Endothelial cell of umbilical vein (primary cell): ENCODE results near the gene FAM83D. TPM values are rescaled to one million over a fixed set of nuclear protein-coding genes. Genes with fewer than 3 reads are reported as not detected.

ENCODE experiments used
- BruUV-seq: library from RNA; stranded (reverse); fragments of 400-500 nt; replicated peaks from 2 replicates; lab custom pipeline; 2021; lab: Mats Ljungman, UMichigan
- CTCF ChIA-PET: fragments of 300-600, 350-600 bp; sonication (Branson Sonifier 250); formaldehyde crosslinking; loops from one replicate; lab custom pipeline; 2021; ENCODE audit warnings: antibody characterized with exemption, inconsistent platforms; lab: Charles Lee
- POLR2A ChIA-PET: fragments of 300-600, 350-600 bp; sonication (Branson Sonifier 250); formaldehyde crosslinking; loops from one replicate; lab custom pipeline; 2021; ENCODE audit warnings: antibody characterized with exemption, inconsistent platforms; lab: Charles Lee
- DNase-seq: peaks from one replicate; pipeline ENCODE4 v3.0.0-alpha.2; 2011; ENCODE audit warnings: low read depth, low spot score
- FAIRE-seq: peaks from 2 replicates; lab custom pipeline; 2011; peaks lifted over from hg19 to GRCh38; lab: Jason Lieb, UNC
- H2AFZ ChIP-seq: 2 replicates; pipeline ENCODE4 v1.6.0; 2012; ENCODE audit warnings: low read depth, low read length, control low read depth, inconsistent platforms
- H3K27ac ChIP-seq: 2 replicates; pipeline ENCODE4 v1.5.1; 2011; ENCODE audit warnings: low read depth, mild to moderate bottlenecking, control low read depth, low read length, moderate library complexity; ENCODE audit not compliant: insufficient read depth
- H3K27me3 ChIP-seq, 2 experiments: 2 replicates each; pipeline versions ENCODE4 v1.6.0 to v1.6.1; 2011; ENCODE audit warnings: low read length in 2 of 2, mixed read lengths in 1 of 2; ENCODE audit not compliant: control insufficient read depth in 2 of 2, insufficient read depth in 2 of 2
- H3K36me3 ChIP-seq, 2 experiments: 2 replicates in 1 of 2; 3 replicates in 1 of 2; pipeline ENCODE4 v1.5.1; 2011; ENCODE audit warnings: low read length in 2 of 2, mild to moderate bottlenecking in 1 of 2, moderate library complexity in 1 of 2; ENCODE audit not compliant: control insufficient read depth in 2 of 2, insufficient read depth in 2 of 2; ENCODE audit errors: extremely low read depth in 1 of 2
- H3K4me1 ChIP-seq: 3 replicates; pipeline ENCODE4 v1.5.1; 2011; ENCODE audit warnings: mild to moderate bottlenecking, low read length; ENCODE audit not compliant: control insufficient read depth, insufficient read depth; ENCODE audit errors: extremely low read depth
- H3K4me2 ChIP-seq: 2 replicates; pipeline ENCODE4 v1.6.1; 2011; ENCODE audit warnings: low read length, control low read depth, mixed read lengths; ENCODE audit not compliant: insufficient read depth
- H3K4me3 ChIP-seq, 3 experiments: fragments of 200-600 bp in 1 of 3; sonication (generic), shearing (Covaris generic) in 1 of 3; replicated peaks in 1 of 3; 2 replicates each; pipeline ENCODE4 v1.5.1; 2011 to 2016; ENCODE audit warnings: control low read depth in 3 of 3, low read length in 3 of 3, mild to moderate bottlenecking in 2 of 3, inconsistent platforms in 1 of 3, low read depth in 1 of 3, moderate library complexity in 1 of 3; ENCODE audit not compliant: insufficient read depth in 1 of 3
- H3K79me2 ChIP-seq: 2 replicates; pipeline ENCODE4 v1.6.0; 2012; ENCODE audit warnings: low read length, inconsistent platforms; ENCODE audit not compliant: control insufficient read depth, insufficient read depth
- H3K9ac ChIP-seq: replicated peaks from 2 replicates; pipeline ENCODE3; 2011; ENCODE audit warnings: low read length, control low read depth; ENCODE audit not compliant: insufficient read depth; ENCODE audit errors: extremely low read depth
- H3K9me1 ChIP-seq: replicated peaks from 3 replicates; pipeline ENCODE4 v1.6.0; 2011; ENCODE audit warnings: mild to moderate bottlenecking, low read length; ENCODE audit not compliant: control insufficient read depth, insufficient read depth; ENCODE audit errors: extremely low read depth
- H3K9me3 ChIP-seq: replicated peaks from 2 replicates; pipeline ENCODE4 v1.5.1; 2012; ENCODE audit warnings: low read length, inconsistent platforms; ENCODE audit not compliant: control insufficient read depth, insufficient read depth
- H4K20me1 ChIP-seq: replicated peaks from 2 replicates; pipeline ENCODE3; 2011; ENCODE audit warnings: mild to moderate bottlenecking, low read length; ENCODE audit not compliant: control insufficient read depth, insufficient read depth; ENCODE audit errors: extremely low read depth
- EZH2 ChIP-seq: IDR thresholded peaks from 2 replicates; pipeline ENCODE4 v1.6.1; 2012; ENCODE audit warnings: borderline replicate concordance, low read depth, mild to moderate bottlenecking, moderate library complexity, low read length, inconsistent platforms; ENCODE audit not compliant: severe bottlenecking
- FOS ChIP-seq: IDR thresholded peaks from 2 replicates; pipeline ENCODE4 v1.6.1; 2011; ENCODE audit warnings: mild to moderate bottlenecking, low read length, moderate library complexity, borderline replicate concordance; ENCODE audit not compliant: insufficient read depth
- GATA2 ChIP-seq: IDR thresholded peaks from 2 replicates; pipeline ENCODE4 v1.7.0; 2011; ENCODE audit warnings: low read depth, mild to moderate bottlenecking, moderate library complexity, mixed read lengths, low read length; ENCODE audit not compliant: insufficient read length, insufficient read depth
- JUN ChIP-seq: IDR thresholded peaks from 2 replicates; pipeline ENCODE4 v1.6.1; 2011; ENCODE audit warnings: borderline replicate concordance, low read depth; ENCODE audit not compliant: insufficient read length, insufficient read depth
- MYC ChIP-seq: IDR thresholded peaks from one replicate; pipeline ENCODE4 v1.6.1; 2011; ENCODE audit warnings: mild to moderate bottlenecking, low read depth, low read length
- POLR2A ChIP-seq: IDR thresholded peaks from 2 replicates; pipeline ENCODE4 v1.6.1; 2012; ENCODE audit warnings: low read depth, mild to moderate bottlenecking, control low read depth, low read length
- POLR2AphosphoS5 ChIP-seq: IDR thresholded peaks from 2 replicates; pipeline ENCODE4 v1.6.1; 2012; ENCODE audit warnings: low read depth, mild to moderate bottlenecking, control low read depth, low read length, moderate library complexity; ENCODE audit not compliant: insufficient read depth
- dilution Hi-C: fragments of 300-500 bp; cut with MboI; formaldehyde crosslinking; loops from one replicate; pipeline ENCODE4 v1.15.0; 2019; ENCODE audit warnings: low sequenced_read_pairs; ENCODE audit not compliant: extremely low pct_ligation_motif_present
- intact Hi-C: fragments of 100-400 bp; cut with micrococcal nuclease; formaldehyde crosslinking; loops from one replicate; pipeline ENCODE4 v1.10.0; 2022
- polyA plus RNA-seq, 4 experiments: library from polyadenylated mRNA; depleted of rRNA in 3 of 4; stranded (reverse) in 3 of 4; unstranded in 1 of 4; fragments of >200 nt; gene quantifications; 2 replicates each; pipeline versions ENCODE4 v1.2.1 to v1.2.3, GENCODE V29; 2011 to 2012; ENCODE audit warnings: missing spikeins in 1 of 4
- total RNA-seq: library from RNA; stranded (reverse); gene quantifications from 2 replicates; pipeline ENCODE4 v1.2.3, GENCODE V29; 2021
- TF ChIP-seq, protein P1 (sequence below), 2 donors: IDR thresholded peaks; 1 replicate in 1 of 2; 2 replicates in 1 of 2; pipeline ENCODE4 v1.5.1; 2011; ENCODE audit warnings: low read length in 2 of 2, mild to moderate bottlenecking in 2 of 2, moderate library complexity in 2 of 2, control low read depth in 1 of 2, inconsistent platforms in 1 of 2, low read depth in 1 of 2; ENCODE audit not compliant: insufficient read depth in 1 of 2; ENCODE audit errors: extremely low read depth in 1 of 2
- TF ChIP-seq, protein P2 (sequence below): IDR thresholded peaks from 2 replicates; pipeline ENCODE4 v1.6.1; 2011; ENCODE audit not compliant: insufficient read depth, insufficient read length

The FAM83D gene
- total and polyA plus RNA-seq, 2 donors (not counting 3 experiments of a cell fraction or from before 2014, with no cell fraction given), result 41.0 to 46.0 TPM

DNA sequence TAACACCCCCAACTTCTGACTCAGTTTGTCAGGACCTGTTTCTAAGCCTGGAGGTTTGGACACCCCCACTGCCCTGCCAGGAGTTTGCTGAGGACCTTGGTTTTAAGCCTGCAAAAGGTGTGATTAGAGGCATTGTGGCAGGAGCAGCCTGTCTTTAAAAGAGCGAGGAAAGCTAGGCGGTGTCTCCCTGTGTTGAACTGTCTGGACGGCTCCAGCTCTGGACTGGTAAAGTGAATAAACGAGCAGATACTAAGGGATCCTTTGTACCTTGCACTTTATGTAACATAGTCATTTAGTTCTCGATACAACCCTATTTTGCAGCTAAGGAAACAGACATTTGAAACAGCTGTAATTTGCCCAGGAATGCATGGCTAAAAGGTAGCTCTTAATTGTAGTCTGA, 14.4 kb downstream of the FAM83D start:
- H3K4me3 ChIP-seq, result no peak overlapping the region
- peaks cover 11% of the 10 kb centered on the region for H3K4me1 ChIP-seq
- CTCF ChIA-PET, result interaction anchor here (0.8 to 1.7 kb wide), 5 partner anchors 8 to 54 kb away, joined by 3 to 6 read pairs (median 3); partner anchors contain the start of genes DHX35 and FAM83D
- H3K27ac ChIP-seq, result no peak overlapping the region
- dilution Hi-C loops, result no loop called here
- DNase-seq (no peak), FAIRE-seq (no peak)
- peaks cover 0 to 19% of the 10 kb centered on the region in 2 experiments for H3K36me3 ChIP-seq
- no peaks in the 10 kb centered on the region for H4K20me1 ChIP-seq
- no peak for TF ChIP-seq JUN
- TF ChIP-seq FOS, result no peak
- TF ChIP-seq, protein P1, sequence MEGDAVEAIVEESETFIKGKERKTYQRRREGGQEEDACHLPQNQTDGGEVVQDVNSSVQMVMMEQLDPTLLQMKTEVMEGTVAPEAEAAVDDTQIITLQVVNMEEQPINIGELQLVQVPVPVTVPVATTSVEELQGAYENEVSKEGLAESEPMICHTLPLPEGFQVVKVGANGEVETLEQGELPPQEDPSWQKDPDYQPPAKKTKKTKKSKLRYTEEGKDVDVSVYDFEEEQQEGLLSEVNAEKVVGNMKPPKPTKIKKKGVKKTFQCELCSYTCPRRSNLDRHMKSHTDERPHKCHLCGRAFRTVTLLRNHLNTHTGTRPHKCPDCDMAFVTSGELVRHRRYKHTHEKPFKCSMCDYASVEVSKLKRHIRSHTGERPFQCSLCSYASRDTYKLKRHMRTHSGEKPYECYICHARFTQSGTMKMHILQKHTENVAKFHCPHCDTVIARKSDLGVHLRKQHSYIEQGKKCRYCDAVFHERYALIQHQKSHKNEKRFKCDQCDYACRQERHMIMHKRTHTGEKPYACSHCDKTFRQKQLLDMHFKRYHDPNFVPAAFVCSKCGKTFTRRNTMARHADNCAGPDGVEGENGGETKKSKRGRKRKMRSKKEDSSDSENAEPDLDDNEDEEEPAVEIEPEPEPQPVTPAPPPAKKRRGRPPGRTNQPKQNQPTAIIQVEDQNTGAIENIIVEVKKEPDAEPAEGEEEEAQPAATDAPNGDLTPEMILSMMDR (IDR thresholded peaks at IDR 0.05; ENCODE audit: extremely low read depth in 1 of 2, insufficient read depth in 1 of 2, low read depth in 1 of 2, low read length in 2 of 2), result no peak
- TF ChIP-seq, protein P2, sequence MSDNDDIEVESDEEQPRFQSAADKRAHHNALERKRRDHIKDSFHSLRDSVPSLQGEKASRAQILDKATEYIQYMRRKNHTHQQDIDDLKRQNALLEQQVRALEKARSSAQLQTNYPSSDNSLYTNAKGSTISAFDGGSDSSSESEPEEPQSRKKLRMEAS, result no peak
- TF ChIP-seq POLR2A, result no peak
- TF ChIP-seq EZH2, result no peak
- TF ChIP-seq GATA2, result no peak
- TF ChIP-seq POLR2AphosphoS5, result no peak
- no peak for TF ChIP-seq MYC
- H3K79me2 ChIP-seq, result peaks cover 90% of the 10 kb centered on the region
- POLR2A ChIA-PET, result no interaction called here
- H3K9ac ChIP-seq, result no peak overlapping the region
- BruUV-seq, result no TSS peak
- no peaks in the 10 kb centered on the region for H3K27me3 ChIP-seq
- H3K9me1 ChIP-seq, result no peaks in the 10 kb centered on the region
- no peaks in the 10 kb centered on the region for H3K9me3 ChIP-seq
- H2AFZ ChIP-seq, result no peak overlapping the region
- no peak overlapping the region for H3K4me2 ChIP-seq
- intact Hi-C loops, result no loop called here
